GM12878 (cell line): ENCODE results near the gene CCDC106.

Experiments
- EP300 ChIP-seq, 2 experiments: fragments of 150-350 bp in 1 of 2; IDR thresholded peaks; 2 replicates each; pipeline ENCODE4 v1.6.1; 2011 to 2012; ENCODE audit warnings: low read depth in 2 of 2, low read length in 2 of 2, borderline replicate concordance in 1 of 2, improper control_type of control experiment in 1 of 2, inconsistent platforms in 1 of 2; ENCODE audit not compliant: control insufficient read depth in 1 of 2
- GABPA ChIP-seq: IDR thresholded peaks from 2 replicates; pipeline ENCODE4 v1.6.1; 2014; ENCODE audit warnings: antibody characterized with exemption, low read depth, mild to moderate bottlenecking, inconsistent platforms
- NR2C1 ChIP-seq: fragments of 450-650 bp; IDR thresholded peaks from 2 replicates; pipeline ENCODE4 v1.6.1; 2017; ENCODE audit warnings: antibody characterized with exemption, mild to moderate bottlenecking, moderate library complexity
- POLR2A ChIP-seq: IDR thresholded peaks from 2 replicates; pipeline ENCODE4 v1.6.1; 2011; ENCODE audit warnings: low read depth, mild to moderate bottlenecking, low read length
- USF2 ChIP-seq: IDR thresholded peaks from 2 replicates; pipeline ENCODE4 v1.6.1; 2011; ENCODE audit warnings: low read depth, low read length, improper control_type of control experiment, borderline replicate concordance

GRCh38 chr19:55644191-55644833 is 3.7 kb upstream of the CCDC106 start:
- TF ChIP-seq NR2C1 (no peak), POLR2A (no peak), EP300 (IDR thresholded peaks at IDR 0.05; ENCODE audit: borderline replicate concordance in 1 of 2, control insufficient read depth in 1 of 2, low read depth in 2 of 2, low read length in 2 of 2) (no peak), USF2 (no peak), GABPA (no peak)
